K562 (cell line): ENCODE results near the gene PNPLA2. TPM values are rescaled to one million over a fixed set of nuclear protein-coding genes. Genes with fewer than 3 reads are reported as not detected.

Source experiments
- ATAC-seq: fragments of 200-7000 bp; cut with Tn5 transposase; 3 replicates; pipeline ENCODE4 v1.9.1; 2020; ENCODE audit warnings: moderate library complexity
- BruUV-seq: library from RNA; stranded (reverse); fragments of 400-500 nt; replicated peaks from 2 replicates; lab custom pipeline; 2021; lab: Mats Ljungman, UMichigan
- CTCF ChIA-PET: fragments of 300-600 bp; formaldehyde crosslinking; extraction: SDS; loops from one replicate; lab custom pipeline; 2021; ENCODE audit warnings: low intra/inter-chr PET ratio; lab: Yijun Ruan, JAX
- POLR2A ChIA-PET: fragments of 300-600, 350-650 bp; sonication (Branson Sonifier 250); formaldehyde crosslinking; extraction: SDS; loops from one replicate; lab custom pipeline; 2021; ENCODE audit warnings: antibody characterized with exemption, inconsistent platforms; lab: Yijun Ruan, JAX
- DNase-seq, 4 experiments: peaks; one replicate each; pipeline versions ENCODE4 v3.0.0 to v3.0.0-alpha.2; 2011 to 2018; ENCODE audit warnings: low spot score in 3 of 4, mixed read lengths in 3 of 4; ENCODE audit errors: extremely low read depth in 1 of 4
- FAIRE-seq: peaks from 2 replicates; lab custom pipeline; 2011; peaks lifted over from hg19 to GRCh38; lab: Jason Lieb, UNC
- H2AFZ ChIP-seq: 2 replicates; pipeline ENCODE4 v1.6.0; 2011; ENCODE audit warnings: low read depth, low read length, control low read depth, inconsistent platforms
- H3K27ac ChIP-seq: fragments of 200-600 bp; 3 replicates; pipeline ENCODE4 v1.8.0; 2011; ENCODE audit warnings: low read depth, mild to moderate bottlenecking, control low read depth, inconsistent platforms, low read length, moderate library complexity, mixed read lengths; ENCODE audit errors: extremely low read depth
- H3K27me3 ChIP-seq, 2 experiments: fragments of 300-600 bp in 1 of 2; 2 replicates in 1 of 2; 3 replicates in 1 of 2; pipeline versions ENCODE4 v1.6.0 to v1.8.0; 2011; ENCODE audit warnings: inconsistent platforms in 2 of 2, low read length in 2 of 2, mild to moderate bottlenecking in 1 of 2, mixed read lengths in 1 of 2, moderate library complexity in 1 of 2; ENCODE audit not compliant: control insufficient read depth in 2 of 2, insufficient read depth in 2 of 2
- H3K36me3 ChIP-seq: fragments of 300-600 bp; 3 replicates; pipeline ENCODE4 v1.8.0; 2011; ENCODE audit warnings: mild to moderate bottlenecking, low read length, inconsistent platforms; ENCODE audit not compliant: control insufficient read depth, insufficient read depth
- H3K4me1 ChIP-seq, 2 experiments: fragments of 200-600 bp in 1 of 2; replicated peaks in 1 of 2; 2 replicates in 1 of 2; 3 replicates in 1 of 2; pipeline versions ENCODE4 v1.5.1 to v1.8.0; 2011; ENCODE audit warnings: inconsistent platforms in 2 of 2, low read length in 2 of 2, mild to moderate bottlenecking in 1 of 2, mixed read lengths in 1 of 2, moderate library complexity in 1 of 2; ENCODE audit not compliant: control insufficient read depth in 2 of 2, insufficient read depth in 2 of 2
- H3K4me2 ChIP-seq: 2 replicates; pipeline ENCODE4 v1.6.1; 2011; ENCODE audit warnings: low read length, control low read depth, inconsistent platforms, mixed read lengths; ENCODE audit not compliant: insufficient read depth
- H3K4me3 ChIP-seq: fragments of 200-600 bp; sonication (generic), shearing (Covaris generic); 2 replicates; pipeline ENCODE4 v1.5.1; 2016; ENCODE audit warnings: control low read depth, inconsistent platforms
- H3K79me2 ChIP-seq: fragments of 200-600 bp; 3 replicates; pipeline ENCODE4 v1.8.0; 2011; ENCODE audit warnings: low read length, inconsistent platforms; ENCODE audit not compliant: control insufficient read depth, insufficient read depth
- H3K9ac ChIP-seq, 2 experiments: 2 replicates each; pipeline versions ENCODE4 v1.6.0 to v1.6.1; 2011; ENCODE audit warnings: low read depth in 2 of 2, low read length in 2 of 2, control low read depth in 1 of 2, inconsistent platforms in 1 of 2, mild to moderate bottlenecking in 1 of 2, mixed read lengths in 1 of 2; ENCODE audit not compliant: insufficient read depth in 1 of 2
- H3K9me1 ChIP-seq: one replicate; pipeline ENCODE4 v1.6.0; 2011; ENCODE audit warnings: inconsistent platforms, mild to moderate bottlenecking, low read length, moderate library complexity; ENCODE audit not compliant: control insufficient read depth, insufficient read depth
- H3K9me3 ChIP-seq: replicated peaks from 2 replicates; pipeline ENCODE4 v1.5.1; 2011; ENCODE audit warnings: low read depth, low read length, inconsistent platforms; ENCODE audit not compliant: control insufficient read depth, insufficient read depth
- H4K20me1 ChIP-seq: replicated peaks from 2 replicates; pipeline ENCODE4 v1.6.1; 2011; ENCODE audit warnings: low read length, inconsistent platforms, mixed read lengths; ENCODE audit not compliant: control insufficient read depth, insufficient read depth
- DPF2 ChIP-seq: fragments of 450-650 bp; IDR thresholded peaks from 2 replicates; pipeline ENCODE4 v1.6.1; 2016
- EP400 ChIP-seq: fragments of 450-650 bp; IDR thresholded peaks from 2 replicates; pipeline ENCODE4 v1.6.1; 2017; ENCODE audit warnings: antibody characterized with exemption, mild to moderate bottlenecking, moderate library complexity
- FUS ChIP-seq: fragments of 200-400 bp; formaldehyde crosslinking; optimal IDR thresholded peaks from 2 replicates; pipeline ENCODE3; 2017; ENCODE audit warnings: low read depth, low read length
- IRF2 ChIP-seq: sonication (generic); formaldehyde crosslinking; IDR thresholded peaks from 2 replicates; pipeline ENCODE4 v1.8.1; 2022; ENCODE audit warnings: mild to moderate bottlenecking, missing genetic modification reagents
- MED1 ChIP-seq: sonication (generic); formaldehyde crosslinking; IDR thresholded peaks from 2 replicates; pipeline ENCODE4 v1.8.1; 2023; ENCODE audit warnings: missing genetic modification reagents, borderline replicate concordance
- RB1 ChIP-seq: fragments of 450-650 bp; IDR thresholded peaks from 2 replicates; pipeline ENCODE4 v1.6.1; 2017; ENCODE audit warnings: low read depth, mild to moderate bottlenecking
- SMARCA4 ChIP-seq: fragments of 450-650 bp; IDR thresholded peaks from 2 replicates; pipeline ENCODE4 v1.6.1; 2016
- SMC3 ChIP-seq: conservative IDR thresholded peaks from 2 replicates; pipeline ENCODE4 v1.6.1; 2011; ENCODE audit warnings: low read depth, low read length, improper control_type of control experiment; ENCODE audit not compliant: insufficient read depth
- ZNF232 ChIP-seq: sonication (generic); formaldehyde crosslinking; IDR thresholded peaks from 2 replicates; pipeline ENCODE4 v1.8.0; 2022; ENCODE audit warnings: mild to moderate bottlenecking, missing genetic modification reagents
- WGBS: fragments of 100-300 bp; shearing (Covaris generic); methylation state at CpG from one replicate; pipeline ENCODE4 v1.1.6; 2016; ENCODE audit warnings: low coverage, mixed read lengths; ENCODE audit not compliant: insufficient coverage; ENCODE audit errors: missing lambda C conversion rate; 5-methylcytosine and 5-hydroxymethylcytosine counted together
- in situ Hi-C: fragments of 300-500 bp; cut with MboI; formaldehyde crosslinking; loops from 4 replicates; pipeline ENCODE4 v1.15.0; 2018; ENCODE audit warnings: inconsistent platforms, mixed read lengths
- intact Hi-C: fragments of 100-400 bp; cut with micrococcal nuclease; formaldehyde crosslinking; loops from 2 replicates; pipeline ENCODE4 v1.14.2; 2022
- polyA plus RNA-seq, 8 experiments: library from polyadenylated mRNA; depleted of rRNA in 4 of 8; stranded (reverse) in 5 of 8; unstranded in 3 of 8; fragments of >200 nt; fragmentation: Nextera tagmentation in 2 of 8; fragmentation: Illumina TruSeq in 1 of 8; extraction: Ambion mirVana in 2 of 8; extraction: Trizol in 1 of 8; gene quantifications; 2 replicates each; pipeline versions ENCODE4 v1.2.1 to v1.2.3, GENCODE V29; 2011 to 2014; ENCODE audit warnings: inconsistent platforms in 1 of 8, missing spikeins in 1 of 8
- total RNA-seq, 7 experiments: library from RNA; depleted of rRNA in 6 of 7; stranded (reverse); fragments of >200 nt in 6 of 7; fragmentation: Illumina TruSeq in 2 of 7; extraction: Trizol in 2 of 7; gene quantifications; 2 replicates each; pipeline versions ENCODE4 v1.2.1 to v1.2.3, GENCODE V29; 2011 to 2021; ENCODE audit warnings: low replicate concordance in 1 of 7
- TF ChIP-seq, protein P1 (sequence below), 2 experiments: fragments of 450-650 bp; IDR thresholded peaks; 2 replicates each; pipeline ENCODE4 v1.6.1; 2018; ENCODE audit warnings: mild to moderate bottlenecking in 2 of 2, low read depth in 1 of 2; ENCODE audit not compliant: partially characterized antibody in 2 of 2
- TF ChIP-seq, protein P2 (sequence below), 2 experiments: fragments of 150-350 bp in 1 of 2; IDR thresholded peaks; 2 replicates each; pipeline ENCODE4 v1.6.1; 2012 to 2016; ENCODE audit warnings: low read depth in 2 of 2, low read length in 2 of 2, mild to moderate bottlenecking in 1 of 2, moderate library complexity in 1 of 2
- TF ChIP-seq, protein P3 (sequence below), 2 experiments: IDR thresholded peaks; 2 replicates each; pipeline ENCODE4 v1.6.1; 2012; ENCODE audit warnings: improper control_type of control experiment in 2 of 2, low read depth in 2 of 2, low read length in 2 of 2, borderline replicate concordance in 1 of 2

PNPLA2 gene
- total and polyA plus RNA-seq, 9 of the 15 experiments (the other 6 are each of a cell fraction or from before 2014, with no cell fraction given) = 0.39 to 87.1 (median 8.4) TPM

DNA sequence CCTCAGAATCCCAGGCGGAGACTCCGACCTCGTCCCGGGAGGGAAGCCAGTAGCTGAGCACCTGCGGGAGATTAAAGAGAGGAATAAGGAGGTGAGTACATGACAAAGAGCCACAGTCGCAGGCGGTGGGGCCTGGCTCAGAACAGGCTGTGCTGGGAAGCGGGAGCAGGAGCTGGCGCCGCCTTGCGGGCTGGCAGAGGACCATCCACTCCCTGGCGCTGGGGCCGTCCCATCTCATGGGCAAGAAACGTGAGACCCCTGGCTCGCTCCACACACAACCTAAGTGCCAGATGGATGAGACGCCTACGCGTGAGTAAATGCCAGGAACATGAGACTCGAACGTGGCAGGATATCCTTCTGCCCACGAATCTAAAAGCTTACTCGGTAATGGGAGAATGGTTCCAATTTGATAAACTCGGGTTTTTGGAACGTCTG lies 35.1 kb upstream of the PNPLA2 start:
- peaks cover 14% of the 10 kb centered on the region; the same call in 2 of the 3 replicates for H3K36me3 ChIP-seq
- H3K4me1 ChIP-seq = peaks cover 0 to 71% of the 10 kb centered on the region in 2 experiments; a peak in 3 of 5 replicates
- ChIA-PET CTCF (no interaction called here), POLR2A (interaction anchor here (1.2 to 1.6 kb wide), 3 partner anchors 10 to 26 kb away, joined by 3 to 7 read pairs (median 4); partner anchors contain the start of gene RPLP2)
- DNase-seq = peak in 2 of 4 experiments; percentile 42 to 63
- no peak overlapping the region for H3K4me3 ChIP-seq
- H3K9me1 ChIP-seq = no peaks in the 10 kb centered on the region
- H3K79me2 ChIP-seq = peaks cover 6% of the 10 kb centered on the region; the same call in 1 of the 3 replicates
- ATAC-seq = peak; percentile 80
- no peak for FAIRE-seq
- no peak overlapping the region for H3K27ac ChIP-seq
- in situ Hi-C loops = no loop called here
- H3K9me3 ChIP-seq = no peaks in the 10 kb centered on the region
- intact Hi-C loops = no loop called here
- no peaks in the 10 kb centered on the region for H3K27me3 ChIP-seq
- no peak overlapping the region for H2AFZ ChIP-seq
- WGBS = 54% methylated on average over 20 of the region's 24 CpGs
- H4K20me1 ChIP-seq = no peaks in the 10 kb centered on the region
- H3K9ac ChIP-seq = peak overlapping the region in 1 of 2 experiments; percentile 47; a peak in 2 of 4 replicates
- H3K4me2 ChIP-seq = no peak overlapping the region
- BruUV-seq = no TSS peak
- TF ChIP-seq RB1 = peak; percentile 40; the same call in 1 of the 2 replicates
- TF ChIP-seq, protein P1, sequence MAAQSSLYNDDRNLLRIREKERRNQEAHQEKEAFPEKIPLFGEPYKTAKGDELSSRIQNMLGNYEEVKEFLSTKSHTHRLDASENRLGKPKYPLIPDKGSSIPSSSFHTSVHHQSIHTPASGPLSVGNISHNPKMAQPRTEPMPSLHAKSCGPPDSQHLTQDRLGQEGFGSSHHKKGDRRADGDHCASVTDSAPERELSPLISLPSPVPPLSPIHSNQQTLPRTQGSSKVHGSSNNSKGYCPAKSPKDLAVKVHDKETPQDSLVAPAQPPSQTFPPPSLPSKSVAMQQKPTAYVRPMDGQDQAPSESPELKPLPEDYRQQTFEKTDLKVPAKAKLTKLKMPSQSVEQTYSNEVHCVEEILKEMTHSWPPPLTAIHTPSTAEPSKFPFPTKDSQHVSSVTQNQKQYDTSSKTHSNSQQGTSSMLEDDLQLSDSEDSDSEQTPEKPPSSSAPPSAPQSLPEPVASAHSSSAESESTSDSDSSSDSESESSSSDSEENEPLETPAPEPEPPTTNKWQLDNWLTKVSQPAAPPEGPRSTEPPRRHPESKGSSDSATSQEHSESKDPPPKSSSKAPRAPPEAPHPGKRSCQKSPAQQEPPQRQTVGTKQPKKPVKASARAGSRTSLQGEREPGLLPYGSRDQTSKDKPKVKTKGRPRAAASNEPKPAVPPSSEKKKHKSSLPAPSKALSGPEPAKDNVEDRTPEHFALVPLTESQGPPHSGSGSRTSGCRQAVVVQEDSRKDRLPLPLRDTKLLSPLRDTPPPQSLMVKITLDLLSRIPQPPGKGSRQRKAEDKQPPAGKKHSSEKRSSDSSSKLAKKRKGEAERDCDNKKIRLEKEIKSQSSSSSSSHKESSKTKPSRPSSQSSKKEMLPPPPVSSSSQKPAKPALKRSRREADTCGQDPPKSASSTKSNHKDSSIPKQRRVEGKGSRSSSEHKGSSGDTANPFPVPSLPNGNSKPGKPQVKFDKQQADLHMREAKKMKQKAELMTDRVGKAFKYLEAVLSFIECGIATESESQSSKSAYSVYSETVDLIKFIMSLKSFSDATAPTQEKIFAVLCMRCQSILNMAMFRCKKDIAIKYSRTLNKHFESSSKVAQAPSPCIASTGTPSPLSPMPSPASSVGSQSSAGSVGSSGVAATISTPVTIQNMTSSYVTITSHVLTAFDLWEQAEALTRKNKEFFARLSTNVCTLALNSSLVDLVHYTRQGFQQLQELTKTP (IDR thresholded peaks at IDR 0.05; ENCODE audit: low read depth in 1 of 2, partially characterized antibody in 2 of 2) = no peak
- TF ChIP-seq SMARCA4 = no peak
- TF ChIP-seq SMC3 = 0 out of 2 replicates have a peak, but pooled peaks have one; percentile 16
- TF ChIP-seq, protein P2, sequence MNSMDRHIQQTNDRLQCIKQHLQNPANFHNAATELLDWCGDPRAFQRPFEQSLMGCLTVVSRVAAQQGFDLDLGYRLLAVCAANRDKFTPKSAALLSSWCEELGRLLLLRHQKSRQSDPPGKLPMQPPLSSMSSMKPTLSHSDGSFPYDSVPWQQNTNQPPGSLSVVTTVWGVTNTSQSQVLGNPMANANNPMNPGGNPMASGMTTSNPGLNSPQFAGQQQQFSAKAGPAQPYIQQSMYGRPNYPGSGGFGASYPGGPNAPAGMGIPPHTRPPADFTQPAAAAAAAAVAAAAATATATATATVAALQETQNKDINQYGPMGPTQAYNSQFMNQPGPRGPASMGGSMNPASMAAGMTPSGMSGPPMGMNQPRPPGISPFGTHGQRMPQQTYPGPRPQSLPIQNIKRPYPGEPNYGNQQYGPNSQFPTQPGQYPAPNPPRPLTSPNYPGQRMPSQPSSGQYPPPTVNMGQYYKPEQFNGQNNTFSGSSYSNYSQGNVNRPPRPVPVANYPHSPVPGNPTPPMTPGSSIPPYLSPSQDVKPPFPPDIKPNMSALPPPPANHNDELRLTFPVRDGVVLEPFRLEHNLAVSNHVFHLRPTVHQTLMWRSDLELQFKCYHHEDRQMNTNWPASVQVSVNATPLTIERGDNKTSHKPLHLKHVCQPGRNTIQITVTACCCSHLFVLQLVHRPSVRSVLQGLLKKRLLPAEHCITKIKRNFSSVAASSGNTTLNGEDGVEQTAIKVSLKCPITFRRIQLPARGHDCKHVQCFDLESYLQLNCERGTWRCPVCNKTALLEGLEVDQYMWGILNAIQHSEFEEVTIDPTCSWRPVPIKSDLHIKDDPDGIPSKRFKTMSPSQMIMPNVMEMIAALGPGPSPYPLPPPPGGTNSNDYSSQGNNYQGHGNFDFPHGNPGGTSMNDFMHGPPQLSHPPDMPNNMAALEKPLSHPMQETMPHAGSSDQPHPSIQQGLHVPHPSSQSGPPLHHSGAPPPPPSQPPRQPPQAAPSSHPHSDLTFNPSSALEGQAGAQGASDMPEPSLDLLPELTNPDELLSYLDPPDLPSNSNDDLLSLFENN (IDR thresholded peaks at IDR 0.05; ENCODE audit: low read depth in 2 of 2, low read length in 2 of 2) = no peak
- no peak for TF ChIP-seq ZNF232 (CRISPR knock-in tag)
- no peak for TF ChIP-seq FUS
- no peak for TF ChIP-seq IRF2 (CRISPR knock-in tag)
- TF ChIP-seq EP400 = no peak
- no peak for TF ChIP-seq DPF2
- no peak for TF ChIP-seq MED1 (CRISPR knock-in tag)
- TF ChIP-seq, protein P3, sequence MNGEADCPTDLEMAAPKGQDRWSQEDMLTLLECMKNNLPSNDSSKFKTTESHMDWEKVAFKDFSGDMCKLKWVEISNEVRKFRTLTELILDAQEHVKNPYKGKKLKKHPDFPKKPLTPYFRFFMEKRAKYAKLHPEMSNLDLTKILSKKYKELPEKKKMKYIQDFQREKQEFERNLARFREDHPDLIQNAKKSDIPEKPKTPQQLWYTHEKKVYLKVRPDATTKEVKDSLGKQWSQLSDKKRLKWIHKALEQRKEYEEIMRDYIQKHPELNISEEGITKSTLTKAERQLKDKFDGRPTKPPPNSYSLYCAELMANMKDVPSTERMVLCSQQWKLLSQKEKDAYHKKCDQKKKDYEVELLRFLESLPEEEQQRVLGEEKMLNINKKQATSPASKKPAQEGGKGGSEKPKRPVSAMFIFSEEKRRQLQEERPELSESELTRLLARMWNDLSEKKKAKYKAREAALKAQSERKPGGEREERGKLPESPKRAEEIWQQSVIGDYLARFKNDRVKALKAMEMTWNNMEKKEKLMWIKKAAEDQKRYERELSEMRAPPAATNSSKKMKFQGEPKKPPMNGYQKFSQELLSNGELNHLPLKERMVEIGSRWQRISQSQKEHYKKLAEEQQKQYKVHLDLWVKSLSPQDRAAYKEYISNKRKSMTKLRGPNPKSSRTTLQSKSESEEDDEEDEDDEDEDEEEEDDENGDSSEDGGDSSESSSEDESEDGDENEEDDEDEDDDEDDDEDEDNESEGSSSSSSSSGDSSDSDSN (IDR thresholded peaks at IDR 0.05; ENCODE audit: borderline replicate concordance in 1 of 2, low read depth in 2 of 2, low read length in 2 of 2) = no peak
